GM12865 (cell line): ENCODE measurements around the gene BAK1.
"Not testable (repeated sequence)": the region's sequence is repeated elsewhere in the genome, so short reads cannot be mapped to it uniquely, and the experiment has no call there.

Source experiments
- DNase-seq: peaks from one replicate; pipeline ENCODE4 v3.0.0; 2010; ENCODE audit warnings: low read depth
- H3K4me3 ChIP-seq: 2 replicates; pipeline ENCODE4 v1.5.1; 2011; ENCODE audit warnings: mild to moderate bottlenecking, low read depth, low read length, control low read depth
- CTCF ChIP-seq: IDR thresholded peaks from 2 replicates; pipeline ENCODE4 v1.5.1; 2011; ENCODE audit warnings: low read length, control low read depth, low read depth, inconsistent platforms; ENCODE audit not compliant: insufficient read depth; ENCODE audit errors: missing control alignments

Gene BAK1

GRCh38 chr6:33599413-33599938, 19.4 kb upstream of the BAK1 start:
- no peak overlapping the region for H3K4me3 ChIP-seq
- TF ChIP-seq CTCF: no peak

DNA sequence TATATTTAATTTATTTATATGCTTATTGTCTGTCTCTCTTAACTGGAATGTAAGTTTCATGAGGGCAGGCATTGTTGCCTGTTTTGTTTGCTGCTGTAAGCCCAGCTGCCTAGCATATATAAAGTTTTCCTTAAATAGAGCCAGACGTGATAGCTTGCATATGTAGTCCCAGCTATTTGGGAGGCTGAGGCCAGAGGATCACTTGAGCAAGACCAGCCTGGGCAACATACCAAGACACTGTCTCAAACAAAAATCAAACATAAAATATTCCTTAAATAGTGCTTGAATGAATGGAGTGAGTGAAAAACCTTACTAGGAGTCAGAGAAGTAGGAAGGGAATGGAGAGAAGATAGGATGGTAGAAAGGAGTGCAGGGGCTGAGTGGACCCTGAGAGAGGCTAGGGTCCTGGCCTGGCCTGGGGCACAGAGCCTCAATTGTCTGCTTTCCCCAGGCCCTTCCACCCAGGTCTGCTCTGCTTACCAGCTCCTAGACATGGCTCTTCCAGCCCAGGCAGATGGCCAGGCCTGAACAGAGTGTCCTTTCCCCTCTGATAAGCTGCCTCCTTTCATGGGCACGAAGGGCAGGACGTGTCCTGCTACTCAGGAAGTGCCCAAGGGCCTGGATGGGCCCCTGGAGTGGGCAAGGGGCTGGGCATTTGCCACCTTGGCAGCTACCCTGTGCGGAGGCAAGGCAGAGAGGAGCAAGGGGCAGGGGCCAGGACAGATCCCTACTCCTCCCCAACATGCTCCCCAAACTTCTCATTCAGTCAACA, 17.7 kb upstream of the BAK1 start:
- TF ChIP-seq CTCF: no peak
- no peak overlapping the region for H3K4me3 ChIP-seq
- no peak for DNase-seq

More at GRCh38 chr6:33599413-33599938, 19.4 kb upstream of the BAK1 start:
- DNase-seq: no peak

DNA sequence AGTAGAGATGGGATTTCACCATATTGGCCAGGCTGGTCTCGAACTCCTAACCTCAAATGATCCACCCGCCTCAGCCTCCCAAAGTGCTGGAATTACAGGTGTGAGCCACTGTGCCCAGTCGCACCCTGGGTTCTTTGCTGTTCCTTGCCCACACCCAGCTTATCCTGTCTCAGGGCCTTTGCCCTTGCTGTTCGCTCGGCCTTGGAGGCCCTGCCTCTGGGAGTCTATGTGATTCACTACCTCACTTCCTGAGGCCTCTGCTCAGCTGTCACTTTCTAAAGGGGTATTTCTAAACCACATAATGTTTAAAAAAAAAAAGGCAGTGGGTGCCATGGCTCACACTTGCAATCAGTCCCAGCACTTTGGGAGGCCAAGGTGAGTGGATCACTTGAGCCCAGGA, 16.8 kb upstream of the BAK1 start:
- DNase-seq: peak; percentile 51

DNA sequence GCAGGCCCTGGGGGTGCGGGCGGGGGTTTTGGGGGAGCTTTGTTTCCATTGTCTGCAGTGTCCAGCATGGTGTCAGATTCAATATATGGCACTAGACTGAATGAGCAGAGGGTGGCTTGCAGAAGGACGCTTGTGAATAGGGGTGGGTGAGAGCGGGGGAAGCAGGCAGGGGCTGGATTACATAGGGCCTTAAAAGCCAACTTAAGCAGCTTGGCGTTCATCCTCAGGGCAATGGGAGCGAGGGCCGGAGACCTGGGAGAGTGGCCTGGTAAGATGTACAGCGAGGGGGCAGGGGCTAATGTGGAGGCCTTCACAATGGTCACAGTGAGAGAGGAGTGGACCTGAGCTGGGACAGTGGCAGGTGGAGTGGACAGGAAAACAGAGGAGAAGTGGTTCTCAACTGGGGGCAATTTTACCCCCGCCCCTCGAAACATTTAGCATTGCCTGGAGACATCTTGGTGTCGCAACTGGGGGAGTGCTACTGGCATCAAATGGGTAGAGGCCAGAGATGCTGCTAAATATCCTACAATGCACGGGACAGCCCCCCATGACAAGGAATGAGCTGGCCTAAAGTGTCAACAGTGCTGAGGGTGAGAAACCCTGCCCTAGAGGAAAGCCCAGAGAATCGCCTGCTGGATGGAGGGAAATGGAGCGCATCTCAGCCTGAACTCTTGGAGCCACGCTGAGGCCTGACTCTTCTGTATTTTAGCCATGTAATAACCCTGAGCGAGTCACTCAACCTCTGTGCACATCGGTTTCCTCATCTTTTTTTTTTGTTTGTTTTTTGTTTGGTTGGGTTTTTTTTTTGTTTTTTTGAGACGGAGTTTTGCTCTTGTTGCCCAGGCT, 15.1 kb upstream of the BAK1 start:
- DNase-seq: no peak
- H3K4me3 ChIP-seq: no peak overlapping the region
- TF ChIP-seq CTCF: no peak

More for the DNA sequence above, 16.8 kb upstream of the BAK1 start:
- H3K4me3 ChIP-seq: not testable (repeated sequence)

DNA sequence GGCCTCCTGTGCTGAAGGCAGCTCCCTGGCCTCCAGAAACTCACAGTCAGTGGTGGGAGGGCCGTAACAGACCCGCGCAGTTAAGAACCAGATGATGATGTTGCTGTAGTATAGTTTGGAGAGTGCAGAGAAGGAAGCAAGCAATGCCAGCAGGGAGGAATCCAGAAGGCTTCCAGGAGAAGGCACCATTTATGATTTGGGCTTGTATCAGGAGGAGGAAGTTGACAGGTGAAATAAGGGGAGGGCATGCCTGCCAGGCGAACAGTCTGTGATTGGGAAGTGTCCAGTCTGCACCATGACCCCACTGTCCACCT, 13.3 kb upstream of the BAK1 start:
- no peak for TF ChIP-seq CTCF
- no peak for DNase-seq
- H3K4me3 ChIP-seq: peak overlapping the region; percentile 47

GRCh38 chr6:33592595-33593413, 12.7 kb upstream of the BAK1 start:
- H3K4me3 ChIP-seq: peak overlapping the region; percentile 47
- TF ChIP-seq CTCF: no peak
- DNase-seq: peak; percentile 86

DNA sequence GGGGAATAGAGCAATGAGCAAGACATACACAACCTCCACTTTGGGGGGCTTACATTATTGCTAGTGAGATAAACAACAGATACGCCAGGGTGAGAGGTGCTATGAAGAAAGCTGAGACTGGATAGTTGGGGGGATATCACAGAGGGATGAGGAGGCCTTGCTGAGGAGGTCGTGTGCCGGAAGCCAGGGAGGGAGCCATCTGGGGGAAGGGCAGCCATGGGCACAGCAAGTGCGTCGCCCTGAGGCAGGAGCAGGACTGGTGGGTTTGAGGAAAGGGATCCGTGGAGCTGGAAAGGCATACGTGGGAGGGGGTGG, 12.2 kb upstream of the BAK1 start:
- no peak for TF ChIP-seq CTCF
- no peak for DNase-seq
- no peak overlapping the region for H3K4me3 ChIP-seq
